ENCODE results near the gene DPP10.

GRCh38 chr2:115739574-115739973 is 1297.1 kb downstream of the DPP10 start:
- no peak for TF ChIP-seq CTCF (IDR thresholded peaks at IDR 0.05)
- TF ChIP-seq EP300 (IDR thresholded peaks at IDR 0.05), result no peak
- TF ChIP-seq POLR2A (IDR thresholded peaks at IDR 0.05), result no peak
